Testis (tissue), 2 donors: Measurements from ENCODE around the gene RNGTT.

Experiments used
- CTCF ChIP-seq, 3 experiments: fragments of 450-650 bp in 2 of 3; fragments of 200-600 bp in 1 of 3; sonication (generic) in 1 of 3; IDR thresholded peaks; one replicate each; pipeline ENCODE4 v1.5.1; 2016 to 2019; ENCODE audit warnings: antibody characterized with exemption in 3 of 3, mild to moderate bottlenecking in 2 of 3, moderate library complexity in 1 of 3
- POLR2A ChIP-seq: fragments of 450-650 bp; IDR thresholded peaks from one replicate; pipeline ENCODE4 v1.6.1; 2017; ENCODE audit warnings: antibody characterized with exemption, mild to moderate bottlenecking, moderate library complexity

- TF ChIP-seq CTCF (IDR thresholded peaks at IDR 0.05) (no peak), POLR2A (no peak)
These were observed 251.0 kb downstream of the RNGTT start for GRCh38 chr6:88712243-88712936.
